Stomach (tissue), 9 donors: ENCODE results near the gene NAA35. TPM values are rescaled to one million over a fixed set of nuclear protein-coding genes. Genes with fewer than 3 reads are reported as not detected.
"Not testable (repeated sequence)": the region's sequence is repeated elsewhere in the genome, so short reads cannot be mapped to it uniquely, and the experiment has no call there.

Experiments
- DNase-seq, 2 donors: peaks; one replicate each; pipeline versions ENCODE4 v3.0.0 to v3.0.0-alpha.2; 2013 to 2019
- H3K27ac ChIP-seq, 5 donors: fragments of 200-600 bp in 4 of 5; sonication (generic) in 4 of 5; one replicate each; pipeline ENCODE4 v1.5.1; 2013 to 2019; ENCODE audit warnings: mild to moderate bottlenecking in 1 of 5, moderate library complexity in 1 of 5
- H3K27me3 ChIP-seq, 3 donors: fragments of 200-600 bp; sonication (generic); one replicate each; pipeline ENCODE4 v1.5.1; 2017 to 2019; ENCODE audit warnings: mixed run types in 1 of 3
- H3K36me3 ChIP-seq, 4 donors: fragments of 200-600 bp; sonication (generic); 1 replicate in 3 of 4; 2 replicates in 1 of 4; pipeline ENCODE4 v1.5.1; 2016 to 2019
- H3K4me1 ChIP-seq, 4 donors: fragments of 200-600 bp; sonication (generic); one replicate each; pipeline ENCODE4 v1.5.1; 2016 to 2019
- H3K4me3 ChIP-seq, 4 donors: fragments of 200-600 bp; sonication (generic) in 3 of 4; one replicate each; pipeline ENCODE4 v1.5.1; 2016 to 2019; ENCODE audit warnings: mild to moderate bottlenecking in 1 of 4
- H3K9me3 ChIP-seq, 4 donors: fragments of 200-600 bp; sonication (generic); one replicate each; pipeline ENCODE4 v1.5.1; 2016 to 2019
- EP300 ChIP-seq: sonication (generic); formaldehyde crosslinking; IDR thresholded peaks from one replicate; pipeline ENCODE4 v1.6.1; 2017; ENCODE audit warnings: antibody characterized with exemption
- POLR2A ChIP-seq, 4 donors: fragments of 450-650 bp; IDR thresholded peaks; one replicate each; pipeline ENCODE4 v1.6.1; 2016; ENCODE audit warnings: antibody characterized with exemption in 4 of 4, control low read depth in 2 of 4, mild to moderate bottlenecking in 1 of 4, moderate library complexity in 1 of 4
- POLR2AphosphoS5 ChIP-seq, 3 donors: sonication (generic); formaldehyde crosslinking; IDR thresholded peaks; one replicate each; pipeline ENCODE4 v1.6.1; 2016; ENCODE audit warnings: antibody characterized with exemption in 3 of 3
- WGBS, 5 donors: extraction: QIAGEN DNeasy Blood & Tissue Kit in 3 of 5; methylation state at CpG; one replicate each; pipeline versions ENCODE4 v1.1.5 to v1.1.7; 2013 to 2018; 5-methylcytosine and 5-hydroxymethylcytosine counted together
- intact Hi-C: fragments of 100-400 bp; cut with DNase I; formaldehyde crosslinking; loops from one replicate; pipeline ENCODE4 v1.15.1; 2023; ENCODE audit warnings: low total_unique reads
- polyA plus RNA-seq, 3 donors: library from polyadenylated mRNA; stranded (reverse); fragments of 200-250 nt; gene quantifications; one replicate each; pipeline ENCODE4 v1.2.3, GENCODE V29; 2013
- total RNA-seq, 5 donors: library from RNA; depleted of rRNA; stranded (reverse); fragments of >200 nt; gene quantifications; one replicate each; pipeline versions ENCODE4 v1.1.0 to v1.2.3, GENCODE V29; 2014 to 2016
- TF ChIP-seq, protein P1 (sequence below), 7 experiments: fragments of 450-650 bp in 4 of 7; fragments of 200-600 bp in 3 of 7; sonication (generic) in 3 of 7; IDR thresholded peaks; one replicate each; pipeline ENCODE4 v1.5.1; 2016 to 2019; ENCODE audit warnings: antibody characterized with exemption in 7 of 7, control low read depth in 2 of 7, mild to moderate bottlenecking in 1 of 7
- donor health status: healthy with polysubstance abuse.
- donor health status: Bipolar disorder and iron deficiency.
- donor health status: healthy.

Gene NAA35
- total and polyA plus RNA-seq, 8 donors: 6.0 to 67.0 (median 10.4) TPM

DNA sequence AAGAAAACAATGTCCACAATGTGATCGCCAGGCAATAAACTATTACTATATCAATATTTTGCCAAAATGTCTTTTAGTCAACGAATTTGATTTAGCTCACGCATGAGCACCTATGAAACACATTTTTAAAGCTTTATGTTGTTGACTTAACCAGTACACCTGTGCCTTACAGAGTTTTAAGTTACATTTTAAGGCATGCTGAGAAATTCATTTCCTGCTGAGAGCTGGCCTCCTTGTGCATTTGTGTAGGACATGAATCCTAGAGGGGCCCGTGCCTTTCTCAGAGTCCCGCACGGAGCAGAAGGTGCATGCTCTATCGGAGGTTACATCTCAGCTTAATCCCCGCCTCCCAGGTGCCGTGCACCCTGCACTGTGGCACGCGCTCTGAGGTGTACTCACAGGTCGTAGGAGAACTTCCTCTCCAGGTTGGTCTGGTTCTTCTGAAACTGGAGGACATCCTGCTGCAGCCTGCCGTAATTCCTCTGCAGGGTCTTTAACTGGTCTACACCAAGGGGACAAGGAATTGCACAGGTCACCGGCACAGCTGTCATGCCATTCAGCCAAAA lies 105.2 kb downstream of the NAA35 start:
- 87 to 94% (median 90%) methylated on average over 14 of the region's 14 CpGs for WGBS, 5 donors
- no peak for DNase-seq

DNA sequence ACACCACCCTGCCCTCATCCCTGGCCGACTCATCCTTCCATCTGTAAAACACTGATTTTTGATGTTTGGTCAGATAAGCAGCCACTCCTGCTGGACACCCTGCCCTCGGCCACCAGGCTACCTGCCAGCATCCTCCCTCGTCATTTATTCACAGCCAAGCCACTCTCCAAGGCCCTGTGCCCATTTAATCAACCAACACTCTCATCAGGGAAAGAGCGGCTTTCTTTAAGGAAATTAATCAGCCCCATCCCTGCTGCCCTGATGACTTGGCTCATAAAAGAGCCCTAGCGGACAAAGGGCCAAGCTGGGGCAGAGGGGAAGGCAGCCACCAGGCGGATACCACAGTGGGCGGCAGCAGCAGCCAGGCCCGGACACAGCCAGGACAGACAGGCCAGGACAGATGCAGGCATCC lies 106.0 kb downstream of the NAA35 start:
- no peak for TF ChIP-seq EP300
- TF ChIP-seq, protein P1, sequence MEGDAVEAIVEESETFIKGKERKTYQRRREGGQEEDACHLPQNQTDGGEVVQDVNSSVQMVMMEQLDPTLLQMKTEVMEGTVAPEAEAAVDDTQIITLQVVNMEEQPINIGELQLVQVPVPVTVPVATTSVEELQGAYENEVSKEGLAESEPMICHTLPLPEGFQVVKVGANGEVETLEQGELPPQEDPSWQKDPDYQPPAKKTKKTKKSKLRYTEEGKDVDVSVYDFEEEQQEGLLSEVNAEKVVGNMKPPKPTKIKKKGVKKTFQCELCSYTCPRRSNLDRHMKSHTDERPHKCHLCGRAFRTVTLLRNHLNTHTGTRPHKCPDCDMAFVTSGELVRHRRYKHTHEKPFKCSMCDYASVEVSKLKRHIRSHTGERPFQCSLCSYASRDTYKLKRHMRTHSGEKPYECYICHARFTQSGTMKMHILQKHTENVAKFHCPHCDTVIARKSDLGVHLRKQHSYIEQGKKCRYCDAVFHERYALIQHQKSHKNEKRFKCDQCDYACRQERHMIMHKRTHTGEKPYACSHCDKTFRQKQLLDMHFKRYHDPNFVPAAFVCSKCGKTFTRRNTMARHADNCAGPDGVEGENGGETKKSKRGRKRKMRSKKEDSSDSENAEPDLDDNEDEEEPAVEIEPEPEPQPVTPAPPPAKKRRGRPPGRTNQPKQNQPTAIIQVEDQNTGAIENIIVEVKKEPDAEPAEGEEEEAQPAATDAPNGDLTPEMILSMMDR (IDR thresholded peaks at IDR 0.05): no peak
- no peak for TF ChIP-seq POLR2AphosphoS5 (IDR thresholded peaks at IDR 0.05)
- TF ChIP-seq POLR2A (IDR thresholded peaks at IDR 0.05): no peak
- no peak for DNase-seq

More for the DNA sequence above, 105.2 kb downstream of the NAA35 start:
- no peak overlapping the region for H3K27ac ChIP-seq
- TF ChIP-seq POLR2AphosphoS5 (IDR thresholded peaks at IDR 0.05) (no peak), EP300 (no peak), POLR2A (IDR thresholded peaks at IDR 0.05) (no peak)
- TF ChIP-seq, protein P1 (IDR thresholded peaks at IDR 0.05): no peak
- H3K27me3 ChIP-seq: no peaks in the 10 kb centered on the region
- H3K9me3 ChIP-seq: no peaks in the 10 kb centered on the region
- H3K36me3 ChIP-seq: peaks cover 0 to 22% (median 6%) of the 10 kb centered on the region in 4 donors
- no peak overlapping the region for H3K4me3 ChIP-seq
- intact Hi-C loops: no loop called here
- peaks cover 0 to 10% (median 0%) of the 10 kb centered on the region in 4 donors for H3K4me1 ChIP-seq

DNA sequence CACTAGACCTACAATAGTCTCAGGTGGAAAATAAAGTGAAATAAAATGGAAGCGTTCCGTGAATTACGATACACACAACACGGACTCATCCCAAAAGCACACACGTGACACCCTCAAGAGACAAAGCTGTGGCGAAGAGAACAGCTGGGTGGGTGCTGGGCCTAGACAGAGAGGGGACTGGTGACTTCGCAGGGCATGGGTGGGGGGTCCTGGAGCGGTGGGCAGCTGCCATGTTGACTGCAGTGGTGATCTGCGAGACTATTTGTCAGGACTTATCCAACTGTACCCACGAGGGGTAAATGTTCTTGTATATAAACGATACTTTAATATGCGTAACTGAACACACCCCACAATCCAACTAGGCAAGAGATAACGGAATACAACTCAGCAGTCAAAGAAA lies 106.4 kb downstream of the NAA35 start:
- Histone ChIP-seq H3K9me3 (no peaks in the 10 kb centered on the region), H3K4me1 (no peaks in the 10 kb centered on the region), H3K4me3 (no peak overlapping the region), H3K27me3 (no peaks in the 10 kb centered on the region), H3K36me3 (peaks cover 0 to 24% (median 6%) of the 10 kb centered on the region in 4 donors), H3K27ac (no peak overlapping the region)
- WGBS, 5 donors: 90 to 94% (median 92%) methylated on average over 13 of the region's 13 CpGs
- no peak for DNase-seq
- TF ChIP-seq, protein P1 (IDR thresholded peaks at IDR 0.05): no peak
- TF ChIP-seq POLR2AphosphoS5 (IDR thresholded peaks at IDR 0.05): no peak
- TF ChIP-seq POLR2A (IDR thresholded peaks at IDR 0.05): no peak
- TF ChIP-seq EP300: no peak
- intact Hi-C loops: no loop called here

More for the DNA sequence above, 106.0 kb downstream of the NAA35 start:
- no peak overlapping the region for H3K27ac ChIP-seq
- no peaks in the 10 kb centered on the region for H3K9me3 ChIP-seq
- no peak overlapping the region for H3K4me3 ChIP-seq
- peaks cover 0 to 22% (median 6%) of the 10 kb centered on the region in 4 donors for H3K36me3 ChIP-seq
- 67 to 83% (median 77%) methylated on average over 8 of the region's 8 CpGs for WGBS, 5 donors
- intact Hi-C loops: no loop called here
- H3K4me1 ChIP-seq: peaks cover 0 to 2% (median 0%) of the 10 kb centered on the region in 4 donors
- no peaks in the 10 kb centered on the region for H3K27me3 ChIP-seq

DNA sequence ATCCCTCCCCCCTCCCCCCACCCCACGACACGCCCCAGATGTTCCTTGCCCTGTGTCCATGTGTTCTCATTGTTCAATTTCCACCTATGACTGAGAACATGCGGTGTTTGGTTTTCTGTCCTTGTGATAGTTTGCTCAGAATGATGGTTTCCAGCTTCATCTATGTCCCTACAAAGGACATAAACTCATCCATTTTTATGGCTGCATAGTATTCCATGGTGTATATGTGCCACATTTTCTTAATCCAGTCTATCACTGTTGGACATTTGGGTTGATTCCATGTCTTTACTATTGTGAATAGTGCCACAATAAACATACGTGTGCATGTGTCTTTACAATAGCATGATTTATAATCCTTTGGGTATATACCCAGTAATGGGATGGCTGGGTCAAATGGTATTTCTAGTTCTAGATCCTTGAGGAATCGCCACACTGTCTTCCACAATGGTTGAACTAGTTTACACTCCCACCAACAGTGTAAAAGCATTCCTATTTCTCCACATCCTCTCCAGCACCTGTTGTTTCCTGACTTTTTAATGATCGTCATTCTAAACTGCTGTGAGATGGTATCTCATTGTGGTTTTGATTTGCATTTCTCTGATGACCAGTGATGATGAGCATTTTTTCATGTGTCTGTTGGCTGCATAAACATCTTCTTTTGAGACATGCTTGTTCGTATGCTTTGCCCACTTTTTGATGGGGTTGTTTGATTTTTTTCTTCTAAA lies 107.2 kb downstream of the NAA35 start:
- intact Hi-C loops, DNase-seq, H3K9me3 ChIP-seq, H3K27me3 ChIP-seq, H3K4me1 ChIP-seq, H3K27ac ChIP-seq, H3K4me3 ChIP-seq: not testable (repeated sequence)
- WGBS, 5 donors: 89 to 94% (median 93%) methylated on average over 6 to 7 of the region's 7 CpGs
- H3K36me3 ChIP-seq: peaks cover 0 to 28% (median 6%) of the 10 kb centered on the region in 4 donors
